HCT116 (cell line): Measurements from ENCODE around the gene S1PR3. TPM values are rescaled to one million over a fixed set of nuclear protein-coding genes. Genes with fewer than 3 reads are reported as not detected.

Experiments used
- ATAC-seq: fragments of 200-7000 bp; cut with Tn5 transposase; 2 replicates; pipeline ENCODE4 v1.9.1; 2020; ENCODE audit warnings: mild to moderate bottlenecking, moderate library complexity
- BruUV-seq: library from RNA; stranded (reverse); fragments of 400-500 nt; replicated peaks from 2 replicates; lab custom pipeline; 2021; lab: Mats Ljungman, UMichigan
- CTCF ChIA-PET: fragments of 300-600 bp; sonication (Branson Sonifier 250); formaldehyde crosslinking; loops from one replicate; lab custom pipeline; 2021; ENCODE audit warnings: antibody characterized with exemption; lab: Charles Lee
- POLR2A ChIA-PET: fragments of 300-600, 350-600 bp; sonication (Branson Sonifier 250); formaldehyde crosslinking; loops from one replicate; lab custom pipeline; 2021; ENCODE audit warnings: antibody characterized with exemption; lab: Charles Lee
- RAD21 ChIA-PET, 2 experiments: fragments of 300-600 bp; sonication (Branson Sonifier 250); formaldehyde crosslinking; loops; one replicate each; lab custom pipeline; 2023; ENCODE audit warnings: low total read pairs in 2 of 2; ENCODE audit not compliant: uncharacterized antibody in 2 of 2, unreplicated experiment in 2 of 2, low non-redundant PET in 1 of 2; lab: Charles Lee
- DNase-seq: peaks from one replicate; pipeline ENCODE4 v3.0.0-alpha.2; 2010; ENCODE audit warnings: low read depth, low spot score
- H2AFZ ChIP-seq: fragments of 200-600 bp; shearing (Covaris generic), sonication (generic); 2 replicates; pipeline ENCODE4 v1.6.1; 2017; ENCODE audit warnings: low read depth, mixed run types, mixed read lengths, antibody characterized with exemption, low read length; ENCODE audit not compliant: poor library complexity, severe bottlenecking
- H3K27ac ChIP-seq: 2 replicates; pipeline ENCODE4 v1.5.1; 2012; ENCODE audit warnings: low read depth, low read length
- H3K27me3 ChIP-seq: fragments of 200-600 bp; sonication (generic); 2 replicates; pipeline ENCODE4 v1.6.1; 2016; ENCODE audit warnings: mixed run types, low read length, mixed read lengths; ENCODE audit not compliant: insufficient read depth
- H3K36me3 ChIP-seq, 2 experiments: fragments of 200-500 bp in 1 of 2; fragments of 200-600 bp in 1 of 2; sonication (Bioruptor generic) in 1 of 2; sonication (generic) in 1 of 2; 2 replicates each; pipeline versions ENCODE4 v1.5.1 to v1.6.1; 2014 to 2016; ENCODE audit warnings: low read length in 2 of 2, inconsistent platforms in 1 of 2, mixed read lengths in 1 of 2, mixed run types in 1 of 2; ENCODE audit not compliant: insufficient read depth in 2 of 2, control insufficient read depth in 1 of 2
- H3K4me1 ChIP-seq, 2 experiments: fragments of 200-600 bp in 1 of 2; sonication (generic) in 1 of 2; 2 replicates each; pipeline versions ENCODE4 v1.5.1 to v1.6.1; 2012 to 2017; ENCODE audit warnings: low read length in 2 of 2, inconsistent platforms in 1 of 2, mild to moderate bottlenecking in 1 of 2, mixed read lengths in 1 of 2, mixed run types in 1 of 2, moderate library complexity in 1 of 2; ENCODE audit not compliant: insufficient read depth in 2 of 2, control insufficient read depth in 1 of 2
- H3K4me2 ChIP-seq: fragments of 200-600 bp; sonication (generic); 2 replicates; pipeline ENCODE4 v1.6.1; 2017; ENCODE audit warnings: mixed run types, low read length, mixed read lengths
- H3K4me3 ChIP-seq, 2 experiments: fragments of 200-600 bp in 1 of 2; sonication (generic) in 1 of 2; replicated peaks in 1 of 2; 2 replicates each; pipeline ENCODE4 v1.5.1; 2011 to 2016; ENCODE audit warnings: low read length in 2 of 2, control low read depth in 1 of 2, low read depth in 1 of 2, mild to moderate bottlenecking in 1 of 2, mixed read lengths in 1 of 2, mixed run types in 1 of 2
- H3K79me2 ChIP-seq: fragments of 200-600 bp; sonication (generic); 2 replicates; pipeline ENCODE4 v1.6.1; 2017; ENCODE audit warnings: mild to moderate bottlenecking, mixed run types, low read length, moderate library complexity, mixed read lengths; ENCODE audit not compliant: insufficient read depth
- H3K9ac ChIP-seq: fragments of 200-600 bp; sonication (generic); 2 replicates; pipeline ENCODE4 v1.6.1; 2016; ENCODE audit warnings: low read length, mixed read lengths
- H3K9me2 ChIP-seq: fragments of 200-600 bp; sonication (generic), shearing (Covaris generic); 2 replicates; pipeline ENCODE4 v1.6.1; 2017; ENCODE audit warnings: mixed run types, mild to moderate bottlenecking, moderate library complexity; ENCODE audit not compliant: insufficient read depth
- H3K9me3 ChIP-seq, 2 experiments: fragments of 200-500 bp in 1 of 2; fragments of 200-600 bp in 1 of 2; sonication (Bioruptor generic) in 1 of 2; sonication (generic) in 1 of 2; 2 replicates each; pipeline ENCODE4 v1.6.1; 2014 to 2017; ENCODE audit warnings: low read length in 2 of 2, mixed read lengths in 2 of 2, inconsistent platforms in 1 of 2, low read depth in 1 of 2, mild to moderate bottlenecking in 1 of 2, mixed run types in 1 of 2, moderate library complexity in 1 of 2; ENCODE audit not compliant: control insufficient read depth in 1 of 2, insufficient read depth in 1 of 2
- H4K20me1 ChIP-seq: fragments of 200-600 bp; sonication (generic), shearing (Covaris generic); 2 replicates; pipeline ENCODE4 v1.6.1; 2017; ENCODE audit warnings: mixed run types, mild to moderate bottlenecking, moderate library complexity; ENCODE audit not compliant: insufficient read depth
- EGR1 ChIP-seq: IDR thresholded peaks from 2 replicates; pipeline ENCODE4 v1.6.1; 2012; ENCODE audit warnings: low read depth
- EZH2 ChIP-seq: fragments of 200-600 bp; sonication (generic); IDR thresholded peaks from 2 replicates; pipeline ENCODE4 v1.6.1; 2017; ENCODE audit warnings: antibody characterized with exemption, mixed run types
- EZH2phosphoT487 ChIP-seq: fragments of 200-600 bp; IDR thresholded peaks from 2 replicates; pipeline ENCODE4 v1.6.1; 2018; ENCODE audit warnings: antibody characterized with exemption, borderline replicate concordance
- JUND ChIP-seq: IDR thresholded peaks from 2 replicates; pipeline ENCODE4 v1.6.1; 2012
- POLR2AphosphoS5 ChIP-seq: IDR thresholded peaks from 2 replicates; pipeline ENCODE4 v1.6.1; 2011; ENCODE audit warnings: mild to moderate bottlenecking, low read depth, low read length, moderate library complexity
- RAD21 ChIP-seq: IDR thresholded peaks from 2 replicates; pipeline ENCODE4 v1.6.1; 2012; ENCODE audit warnings: low read depth, mild to moderate bottlenecking
- SIN3A ChIP-seq: IDR thresholded peaks from 2 replicates; pipeline ENCODE4 v1.6.1; 2012; ENCODE audit warnings: low read depth
- SP1 ChIP-seq: IDR thresholded peaks from 2 replicates; pipeline ENCODE4 v1.6.1; 2012; ENCODE audit warnings: low read depth
- SRF ChIP-seq: IDR thresholded peaks from 2 replicates; pipeline ENCODE4 v1.6.1; 2012; ENCODE audit warnings: low read depth
- YY1 ChIP-seq: IDR thresholded peaks from 2 replicates; pipeline ENCODE4 v1.6.1; 2011; ENCODE audit warnings: low read length, low read depth, moderate library complexity, mild to moderate bottlenecking; ENCODE audit not compliant: insufficient replicate concordance; ENCODE audit errors: extremely low read depth
- ZNF274 ChIP-seq: fragments of 200-500 bp; sonication (Bioruptor generic); IDR thresholded peaks from 2 replicates; pipeline ENCODE4 v1.6.1; 2014; ENCODE audit warnings: mild to moderate bottlenecking, low read depth, low read length, inconsistent platforms
- intact Hi-C: fragments of 100-400 bp; cut with micrococcal nuclease; formaldehyde crosslinking; loops from 2 replicates; pipeline ENCODE4 v1.10.0; 2022
- total RNA-seq: library from RNA; stranded (reverse); gene quantifications from one replicate; pipeline ENCODE4 v1.2.1, GENCODE V29; 2021; ENCODE audit not compliant: unreplicated experiment
- TF ChIP-seq, protein P1 (sequence below): IDR thresholded peaks from 2 replicates; pipeline ENCODE4 v1.6.1; 2012; ENCODE audit warnings: low read depth
- TF ChIP-seq, protein P2 (sequence below): IDR thresholded peaks from 2 replicates; pipeline ENCODE4 v1.6.1; 2012
- TF ChIP-seq, protein P3 (sequence below): IDR thresholded peaks from 2 replicates; pipeline ENCODE4 v1.6.1; 2011; ENCODE audit warnings: mild to moderate bottlenecking, low read length, moderate library complexity; ENCODE audit not compliant: insufficient replicate concordance; ENCODE audit errors: extremely low read depth

Gene S1PR3
- total RNA-seq, 1 experiment from 2014 or later = 0.07 TPM

DNA sequence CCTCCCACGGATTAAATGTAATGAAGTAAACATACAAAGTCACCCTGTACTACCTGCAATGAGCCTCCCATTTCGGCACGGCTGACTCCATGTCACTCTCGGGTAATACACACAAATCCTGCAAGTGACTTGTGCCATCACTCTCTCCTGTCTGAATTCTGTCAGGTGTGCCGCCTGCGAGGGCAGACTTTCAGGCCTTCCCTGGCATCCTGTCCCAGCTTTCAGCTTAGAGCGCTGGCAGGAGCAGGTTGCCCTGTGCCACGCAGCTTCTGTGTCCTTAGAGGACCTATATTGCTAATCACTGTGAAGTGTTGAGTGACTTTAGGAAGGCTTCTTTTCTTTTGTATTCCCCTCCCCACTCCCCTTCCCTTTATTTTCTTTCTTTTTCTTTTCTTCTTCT is 25.8 kb upstream of the S1PR3 start:
- no peak overlapping the region for H3K9ac ChIP-seq
- no TSS peak for BruUV-seq

More for the DNA sequence above, 25.8 kb upstream of the S1PR3 start:
- H3K4me2 ChIP-seq = no peak overlapping the region
- CTCF ChIA-PET = no interaction called here
- POLR2A ChIA-PET = no interaction called here
- H3K9me3 ChIP-seq = no peaks in the 10 kb centered on the region
- RAD21 ChIA-PET = no interaction called here
- H3K4me1 ChIP-seq = peaks cover 0 to 6% of the 10 kb centered on the region in 2 experiments; a peak in 1 of 4 replicates
- no peaks in the 10 kb centered on the region for H4K20me1 ChIP-seq
- no peak overlapping the region for H2AFZ ChIP-seq
- DNase-seq = no peak
- H3K9me2 ChIP-seq = no peaks in the 10 kb centered on the region
- peaks cover 18% of the 10 kb centered on the region for H3K27me3 ChIP-seq
- H3K79me2 ChIP-seq = no peaks in the 10 kb centered on the region
- no peak for ATAC-seq
- H3K36me3 ChIP-seq = no peaks in the 10 kb centered on the region
- intact Hi-C loops = no loop called here
- no peak overlapping the region for H3K4me3 ChIP-seq
- no peak overlapping the region for H3K27ac ChIP-seq
- TF ChIP-seq RAD21 (no peak), EZH2 (no peak), SP1 (no peak), JUND (no peak), ZNF274 (no peak), EZH2phosphoT487 (no peak), POLR2AphosphoS5 (no peak), SIN3A (no peak), EGR1 (no peak), SRF (no peak), YY1 (no peak)
- TF ChIP-seq, protein P1, sequence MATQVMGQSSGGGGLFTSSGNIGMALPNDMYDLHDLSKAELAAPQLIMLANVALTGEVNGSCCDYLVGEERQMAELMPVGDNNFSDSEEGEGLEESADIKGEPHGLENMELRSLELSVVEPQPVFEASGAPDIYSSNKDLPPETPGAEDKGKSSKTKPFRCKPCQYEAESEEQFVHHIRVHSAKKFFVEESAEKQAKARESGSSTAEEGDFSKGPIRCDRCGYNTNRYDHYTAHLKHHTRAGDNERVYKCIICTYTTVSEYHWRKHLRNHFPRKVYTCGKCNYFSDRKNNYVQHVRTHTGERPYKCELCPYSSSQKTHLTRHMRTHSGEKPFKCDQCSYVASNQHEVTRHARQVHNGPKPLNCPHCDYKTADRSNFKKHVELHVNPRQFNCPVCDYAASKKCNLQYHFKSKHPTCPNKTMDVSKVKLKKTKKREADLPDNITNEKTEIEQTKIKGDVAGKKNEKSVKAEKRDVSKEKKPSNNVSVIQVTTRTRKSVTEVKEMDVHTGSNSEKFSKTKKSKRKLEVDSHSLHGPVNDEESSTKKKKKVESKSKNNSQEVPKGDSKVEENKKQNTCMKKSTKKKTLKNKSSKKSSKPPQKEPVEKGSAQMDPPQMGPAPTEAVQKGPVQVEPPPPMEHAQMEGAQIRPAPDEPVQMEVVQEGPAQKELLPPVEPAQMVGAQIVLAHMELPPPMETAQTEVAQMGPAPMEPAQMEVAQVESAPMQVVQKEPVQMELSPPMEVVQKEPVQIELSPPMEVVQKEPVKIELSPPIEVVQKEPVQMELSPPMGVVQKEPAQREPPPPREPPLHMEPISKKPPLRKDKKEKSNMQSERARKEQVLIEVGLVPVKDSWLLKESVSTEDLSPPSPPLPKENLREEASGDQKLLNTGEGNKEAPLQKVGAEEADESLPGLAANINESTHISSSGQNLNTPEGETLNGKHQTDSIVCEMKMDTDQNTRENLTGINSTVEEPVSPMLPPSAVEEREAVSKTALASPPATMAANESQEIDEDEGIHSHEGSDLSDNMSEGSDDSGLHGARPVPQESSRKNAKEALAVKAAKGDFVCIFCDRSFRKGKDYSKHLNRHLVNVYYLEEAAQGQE = no peak
- TF ChIP-seq, protein P2, sequence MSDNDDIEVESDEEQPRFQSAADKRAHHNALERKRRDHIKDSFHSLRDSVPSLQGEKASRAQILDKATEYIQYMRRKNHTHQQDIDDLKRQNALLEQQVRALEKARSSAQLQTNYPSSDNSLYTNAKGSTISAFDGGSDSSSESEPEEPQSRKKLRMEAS = no peak
- TF ChIP-seq, protein P3, sequence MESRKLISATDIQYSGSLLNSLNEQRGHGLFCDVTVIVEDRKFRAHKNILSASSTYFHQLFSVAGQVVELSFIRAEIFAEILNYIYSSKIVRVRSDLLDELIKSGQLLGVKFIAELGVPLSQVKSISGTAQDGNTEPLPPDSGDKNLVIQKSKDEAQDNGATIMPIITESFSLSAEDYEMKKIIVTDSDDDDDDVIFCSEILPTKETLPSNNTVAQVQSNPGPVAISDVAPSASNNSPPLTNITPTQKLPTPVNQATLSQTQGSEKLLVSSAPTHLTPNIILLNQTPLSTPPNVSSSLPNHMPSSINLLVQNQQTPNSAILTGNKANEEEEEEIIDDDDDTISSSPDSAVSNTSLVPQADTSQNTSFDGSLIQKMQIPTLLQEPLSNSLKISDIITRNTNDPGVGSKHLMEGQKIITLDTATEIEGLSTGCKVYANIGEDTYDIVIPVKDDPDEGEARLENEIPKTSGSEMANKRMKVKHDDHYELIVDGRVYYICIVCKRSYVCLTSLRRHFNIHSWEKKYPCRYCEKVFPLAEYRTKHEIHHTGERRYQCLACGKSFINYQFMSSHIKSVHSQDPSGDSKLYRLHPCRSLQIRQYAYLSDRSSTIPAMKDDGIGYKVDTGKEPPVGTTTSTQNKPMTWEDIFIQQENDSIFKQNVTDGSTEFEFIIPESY = no peak
